ENCODE data around the gene SNAP29.
"Not testable (repeated sequence)": the region's sequence is repeated elsewhere in the genome, so short reads cannot be mapped to it uniquely, and the experiment has no call there.

The SNAP29 gene

DNA sequence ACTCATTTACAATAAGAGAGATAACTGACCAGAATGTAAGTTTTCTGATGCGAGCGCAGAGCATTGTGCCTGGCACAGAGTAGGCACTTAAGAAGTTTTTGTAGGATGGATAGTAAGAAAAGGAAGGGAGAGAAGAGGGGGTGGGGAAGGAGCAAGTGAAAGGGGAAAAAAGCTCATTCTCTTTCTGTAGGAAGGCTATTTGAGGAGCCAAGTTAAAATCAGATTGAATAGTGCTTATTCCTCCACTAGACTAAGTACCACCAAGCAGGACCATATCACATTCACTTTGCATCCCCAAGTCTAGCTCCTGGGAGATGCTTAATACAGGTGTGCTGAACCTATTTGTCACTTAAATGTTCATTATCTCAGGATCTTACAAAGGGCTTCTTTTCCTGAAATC is 44.3 kb downstream of the SNAP29 start:
- no peak for DNase-seq

DNA sequence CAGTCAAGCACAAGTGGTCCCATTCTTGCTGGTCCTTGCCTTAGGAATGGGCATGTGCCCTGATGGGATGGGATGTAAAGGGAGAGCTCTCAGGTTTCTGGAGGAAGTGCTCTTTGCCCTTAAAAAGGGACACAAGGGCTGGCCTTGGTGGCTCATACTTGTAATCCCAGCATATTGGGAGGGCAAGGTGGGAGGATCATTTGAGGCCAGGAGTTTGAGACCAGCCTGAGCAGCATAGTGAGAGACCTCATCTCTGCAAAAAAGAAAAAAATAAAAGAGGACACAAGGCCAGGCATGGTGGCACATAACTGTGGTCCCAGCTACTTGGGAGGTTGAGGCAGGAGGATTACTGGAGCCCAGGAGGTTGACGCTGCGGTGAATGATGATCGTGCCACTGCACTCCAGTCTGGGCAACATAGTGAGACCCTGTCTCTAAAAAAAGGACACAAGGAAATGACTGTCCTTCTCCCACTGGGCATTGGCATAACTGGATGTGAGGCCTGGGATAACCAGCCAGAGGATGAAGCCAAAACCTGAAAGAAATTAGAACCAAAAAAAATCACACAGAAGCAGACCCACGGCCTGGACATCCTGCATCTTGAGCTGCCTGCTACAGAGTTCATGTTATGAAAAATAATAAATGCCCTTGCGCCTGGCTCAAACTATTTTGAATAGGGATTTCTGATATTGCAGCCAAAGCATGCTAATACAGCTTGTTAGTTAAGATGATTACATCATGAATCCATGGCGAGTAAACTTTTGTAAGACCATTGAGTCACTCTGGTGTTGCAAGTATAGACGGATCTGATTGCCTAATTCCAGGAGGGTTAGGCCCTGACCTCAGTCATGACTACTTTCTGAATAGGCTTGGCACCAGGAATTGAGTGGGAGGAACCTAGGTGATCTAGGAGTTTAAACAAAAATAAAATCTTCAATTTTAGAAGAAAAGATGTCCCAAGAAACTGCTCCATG is 45.5 kb downstream of the SNAP29 start:
- DNase-seq, result no peak

DNA sequence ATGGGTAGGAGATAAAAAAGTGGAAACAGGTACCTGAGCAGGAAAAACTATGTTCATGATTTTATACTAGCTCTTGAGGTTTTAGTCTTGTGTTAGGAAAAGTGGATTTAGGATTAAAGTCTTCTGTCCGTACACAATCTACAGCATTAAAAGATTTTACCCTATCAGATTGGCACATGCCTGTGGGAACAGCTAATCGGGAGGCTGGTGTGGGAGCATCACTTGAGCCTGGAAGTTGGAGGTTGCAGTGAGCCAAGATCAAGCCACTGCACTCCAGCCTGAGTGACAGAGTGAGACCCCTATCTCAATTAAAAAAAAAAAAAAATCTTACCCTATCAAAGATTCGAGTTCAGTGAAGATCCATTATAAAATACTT is 46.2 kb downstream of the SNAP29 start:
- DNase-seq, result no peak

DNA sequence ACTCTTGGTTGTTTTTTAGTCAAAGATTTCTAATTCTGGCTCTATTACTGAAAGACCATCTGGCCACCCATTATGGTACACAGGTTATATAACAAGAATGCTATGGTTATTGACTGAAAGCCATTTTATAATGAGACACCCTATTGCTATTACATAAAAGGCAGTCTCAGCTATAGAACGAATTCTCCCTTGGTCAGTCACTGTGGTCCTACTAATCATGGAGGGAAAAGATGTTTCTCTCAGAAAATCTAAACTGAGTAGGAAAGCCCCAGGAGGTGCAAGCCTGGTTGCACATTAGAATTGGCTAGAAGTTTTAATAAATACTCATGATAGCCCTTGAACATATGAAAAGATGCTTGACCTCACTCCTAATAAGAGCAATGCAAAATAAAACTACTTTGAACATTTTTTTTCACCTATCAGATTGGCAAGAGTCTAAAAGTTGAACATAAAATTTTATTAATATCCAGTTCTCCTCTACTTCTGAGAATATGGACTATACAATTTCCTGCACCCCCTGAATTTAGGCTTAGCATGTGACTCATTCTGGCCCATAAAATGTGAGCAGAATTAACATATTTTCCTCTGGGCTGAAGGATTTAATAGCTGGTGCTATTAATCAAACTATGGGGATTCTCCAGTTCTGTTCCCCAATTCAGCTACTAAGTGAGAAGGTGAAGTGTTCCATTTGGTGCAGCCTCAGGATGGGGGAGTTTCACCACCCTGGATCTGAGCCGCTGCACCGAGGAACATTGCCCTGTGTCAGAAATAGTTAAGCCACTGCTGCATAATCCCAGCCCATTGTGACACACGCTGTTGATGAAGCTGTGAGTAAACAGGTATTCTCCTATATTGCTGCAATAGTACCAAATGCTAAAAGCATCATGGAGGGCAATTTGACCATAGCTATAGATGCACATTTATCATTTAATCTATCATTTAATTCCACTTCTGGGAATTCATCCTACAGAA is 46.9 kb downstream of the SNAP29 start:
- no peak for DNase-seq

DNA sequence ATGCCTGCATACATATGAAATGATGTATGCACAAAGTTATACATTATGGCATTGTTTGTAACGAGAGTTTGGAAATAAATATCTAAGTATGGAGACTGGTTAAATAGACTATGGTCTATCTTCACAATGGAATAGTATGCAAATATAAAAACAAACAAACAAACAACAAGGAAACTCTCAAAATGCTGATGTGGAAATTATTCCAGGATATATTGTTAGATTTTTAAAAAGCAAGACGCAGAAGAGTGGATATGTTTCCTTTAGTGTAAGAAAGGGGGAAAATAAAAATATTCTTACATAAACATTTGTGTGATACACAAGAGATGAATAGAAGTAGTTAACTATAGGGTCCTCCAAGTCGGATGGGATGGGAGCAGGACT is 47.6 kb downstream of the SNAP29 start:
- no peak for DNase-seq

DNA sequence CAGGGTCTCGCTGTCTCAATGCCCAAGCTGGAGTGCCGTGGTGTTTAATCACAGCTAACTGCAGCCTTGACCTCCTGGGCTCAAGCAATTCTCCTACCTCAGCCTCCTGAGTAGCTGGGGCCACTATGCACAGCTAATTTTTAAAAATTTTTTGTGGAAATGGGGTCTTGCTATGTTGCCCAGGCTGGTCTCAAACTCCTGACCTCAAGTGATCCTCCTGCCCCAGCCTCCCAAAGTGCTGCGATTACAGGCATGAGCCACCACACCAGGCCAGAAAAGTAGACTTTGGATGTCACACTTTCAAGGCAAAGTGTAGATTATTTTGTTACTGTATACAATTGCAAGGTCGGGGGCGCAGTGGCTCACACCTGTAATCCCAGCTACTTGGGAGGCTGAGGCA is 49.9 kb downstream of the SNAP29 start:
- DNase-seq, result not testable (repeated sequence)

DNA sequence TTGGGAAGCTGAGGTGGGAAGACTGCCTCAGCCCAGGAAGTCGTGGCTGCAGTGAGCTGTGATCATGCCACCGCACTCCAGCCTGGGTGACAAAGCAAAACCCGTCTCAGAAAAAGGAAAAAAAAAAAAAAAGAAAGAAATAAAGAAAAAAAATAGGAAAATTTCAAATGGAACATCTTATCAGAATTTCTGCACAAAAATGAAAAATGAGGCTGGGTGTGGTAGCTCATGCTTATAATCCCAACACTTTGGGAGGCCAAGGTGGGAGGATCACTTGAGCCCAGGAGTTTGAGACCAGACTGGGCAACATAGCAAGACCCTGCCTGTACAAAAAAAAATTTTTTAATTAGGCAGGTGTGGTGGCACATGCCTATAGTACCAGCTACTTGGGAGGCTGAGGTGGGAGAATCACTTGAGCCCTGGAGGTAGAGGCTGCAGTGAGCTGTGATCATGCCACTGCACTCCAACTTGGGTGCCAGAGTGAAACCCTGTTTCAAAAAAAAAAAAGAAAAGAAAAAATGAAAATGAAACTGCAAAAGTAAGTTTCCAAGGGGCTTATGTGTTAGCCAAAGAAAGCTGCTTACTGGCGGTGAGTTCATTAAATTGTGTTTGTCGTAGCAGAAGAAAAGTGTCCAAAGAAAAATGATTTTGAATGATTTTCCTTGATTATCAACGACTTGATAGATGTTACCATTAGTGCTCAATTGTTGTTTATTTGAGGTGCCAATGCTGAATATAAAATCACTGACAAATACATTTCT is 50.9 kb downstream of the SNAP29 start:
- no peak for DNase-seq

DNA sequence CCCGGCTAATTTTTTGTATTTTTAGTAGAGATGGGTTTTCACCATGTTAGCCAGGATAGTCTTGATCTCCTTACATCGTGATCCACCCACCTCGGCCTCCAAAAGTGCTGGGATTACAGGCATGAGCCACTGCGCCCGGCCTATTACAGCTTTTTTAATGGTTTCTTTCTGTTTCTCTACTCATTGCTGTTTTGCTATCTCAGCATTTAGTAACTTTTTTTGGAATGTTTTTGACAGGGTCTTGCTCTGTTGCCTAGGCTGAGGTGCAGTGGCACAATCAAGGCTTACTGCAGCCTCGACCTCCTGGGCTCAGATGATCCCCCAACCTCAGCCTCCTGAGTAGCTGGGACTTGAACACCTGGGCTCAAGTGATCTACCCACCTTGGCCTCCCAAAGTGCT is 53.7 kb downstream of the SNAP29 start:
- DNase-seq, result no peak

DNA sequence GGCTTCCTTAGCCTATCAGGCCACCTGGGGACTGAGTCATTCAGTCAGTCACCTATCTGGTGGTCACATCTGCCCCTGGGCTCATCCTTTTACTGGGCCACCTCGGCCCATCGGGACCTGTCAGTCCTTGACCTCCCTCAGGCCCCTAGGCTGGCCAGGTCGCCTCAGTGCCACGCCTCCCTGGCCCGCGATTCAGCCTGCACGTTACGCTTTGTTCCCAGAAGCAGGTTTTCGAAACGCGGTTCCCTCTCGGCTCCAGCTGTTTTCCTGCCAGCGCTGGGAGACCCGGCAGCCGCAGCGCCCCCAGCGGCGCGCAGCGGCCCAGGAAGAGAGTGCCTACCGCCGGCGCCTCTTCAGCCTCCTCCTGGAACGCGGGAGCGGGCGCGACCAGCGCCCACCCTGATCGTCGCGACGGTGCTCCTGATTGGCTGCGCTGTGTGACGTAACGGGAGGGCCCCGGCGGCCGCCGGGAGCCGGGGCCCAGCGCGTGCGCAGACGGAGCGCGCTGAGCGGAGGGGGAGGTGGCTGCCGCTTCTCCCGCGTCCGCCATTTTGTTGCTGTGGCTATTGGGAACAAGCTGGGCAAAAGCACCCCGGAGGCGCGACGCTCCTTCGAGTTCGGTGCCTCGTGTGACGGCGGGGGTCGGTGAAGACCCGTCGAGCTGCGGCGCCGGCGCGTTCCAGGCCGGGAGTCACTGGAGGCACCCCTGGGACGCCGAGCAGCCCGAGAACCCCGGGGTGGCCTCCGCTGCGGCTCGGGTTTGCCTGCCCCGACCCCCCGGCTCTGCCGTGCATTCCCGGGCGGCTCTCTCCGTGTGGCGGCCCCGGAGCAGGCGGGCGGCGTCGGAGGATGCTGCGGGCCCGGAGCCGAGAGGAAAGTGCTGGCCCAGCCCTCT is 58.4 kb downstream of the SNAP29 start, which contains the start of gene CRKL:
Gene CRKL, plus strand, starts transcription at position 492 of the 895 bp plus-strand sequence. CDS start 528 bp downstream, outside the sequence.
- DNase-seq, result peak; percentile 94

DNA sequence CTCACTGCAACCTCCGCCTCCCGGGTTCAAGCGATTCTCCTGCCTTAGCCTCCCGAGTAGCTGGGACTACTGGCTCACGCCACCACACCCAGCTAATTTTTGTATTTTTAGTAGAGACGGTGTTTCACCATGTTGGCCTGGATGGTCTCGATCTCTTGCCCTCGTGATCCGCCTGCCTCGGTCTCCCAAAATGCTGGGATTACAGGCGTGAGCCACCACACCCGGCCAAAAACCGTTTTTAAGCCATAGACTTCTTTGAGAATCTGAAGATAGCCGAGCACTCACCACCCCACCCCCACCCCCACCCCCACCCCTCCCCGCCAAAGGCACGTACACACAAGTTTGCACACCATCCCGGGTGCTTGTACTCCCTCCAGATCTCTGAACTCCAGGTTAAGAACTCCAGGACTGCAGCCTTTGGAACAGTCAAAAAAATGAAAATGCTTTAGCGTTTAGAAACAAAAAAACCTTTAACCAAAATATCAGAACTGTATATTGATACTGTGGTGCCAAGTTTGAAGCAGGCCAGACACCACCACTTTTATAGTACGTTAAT is 59.9 kb downstream of the SNAP29 start:
- DNase-seq, result no peak

DNA sequence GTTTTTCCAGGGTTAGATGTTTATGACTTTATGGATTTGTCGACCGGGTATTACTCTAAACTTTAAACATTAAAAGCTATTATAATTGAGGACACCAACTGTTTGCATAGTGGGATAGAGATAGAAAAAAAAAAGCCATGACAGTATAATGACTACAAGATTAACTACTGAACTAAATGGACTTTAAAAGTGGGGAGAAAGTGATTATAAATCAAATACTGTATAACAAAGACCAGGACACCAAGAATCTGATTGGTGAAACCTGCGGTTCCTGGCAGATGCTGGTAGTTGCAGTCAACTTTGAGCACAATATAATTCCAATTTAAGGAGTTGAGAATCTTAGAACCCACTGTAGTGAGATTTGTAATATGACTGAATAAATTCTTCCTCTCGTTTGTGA is 60.9 kb downstream of the SNAP29 start:
- DNase-seq, result no peak

DNA sequence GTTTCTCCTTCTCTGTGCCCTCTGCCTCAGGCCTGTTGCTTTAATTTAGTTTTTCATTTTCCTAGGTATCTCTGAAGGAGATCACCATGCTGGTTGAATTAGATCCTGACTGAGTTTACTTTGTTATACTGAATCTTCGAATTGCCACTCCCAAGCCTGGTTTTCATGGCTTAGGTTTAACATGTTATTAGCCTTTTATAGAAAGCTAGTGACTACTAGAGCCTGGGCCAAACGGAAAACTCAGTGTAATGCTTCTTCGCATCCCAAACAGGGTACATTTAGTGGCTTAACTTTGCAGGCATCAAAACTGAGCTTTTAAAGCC is 62.0 kb downstream of the SNAP29 start:
- DNase-seq, result no peak

DNA sequence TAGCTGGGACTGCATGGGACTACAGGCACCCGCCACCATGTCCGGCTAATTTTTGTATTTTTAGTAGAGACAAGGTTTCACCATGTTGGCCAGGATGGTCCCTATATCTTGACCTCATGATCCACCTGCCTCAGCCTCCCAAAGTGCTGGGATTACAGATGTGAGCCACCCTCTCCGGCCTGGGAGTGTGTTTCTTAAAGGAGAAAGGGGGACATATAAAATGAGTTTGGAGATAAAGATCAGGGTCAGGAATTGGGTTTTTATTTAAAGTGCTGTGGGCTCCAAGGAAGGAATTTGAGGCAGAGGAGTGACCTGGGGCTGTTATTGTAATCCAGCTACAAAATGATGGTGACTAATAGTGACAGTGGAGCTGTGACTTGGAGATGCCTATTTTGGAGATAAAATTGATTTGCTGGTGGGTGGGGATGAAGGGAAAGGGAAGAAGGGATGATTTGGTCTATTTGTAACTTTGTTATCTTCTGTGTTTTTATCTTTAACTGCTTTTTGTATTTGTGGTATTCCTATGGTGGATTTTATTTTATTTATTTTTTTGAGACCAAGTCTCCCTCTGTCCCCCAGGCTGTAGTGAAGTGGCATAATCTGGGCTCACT is 63.4 kb downstream of the SNAP29 start:
- no peak for DNase-seq

DNA sequence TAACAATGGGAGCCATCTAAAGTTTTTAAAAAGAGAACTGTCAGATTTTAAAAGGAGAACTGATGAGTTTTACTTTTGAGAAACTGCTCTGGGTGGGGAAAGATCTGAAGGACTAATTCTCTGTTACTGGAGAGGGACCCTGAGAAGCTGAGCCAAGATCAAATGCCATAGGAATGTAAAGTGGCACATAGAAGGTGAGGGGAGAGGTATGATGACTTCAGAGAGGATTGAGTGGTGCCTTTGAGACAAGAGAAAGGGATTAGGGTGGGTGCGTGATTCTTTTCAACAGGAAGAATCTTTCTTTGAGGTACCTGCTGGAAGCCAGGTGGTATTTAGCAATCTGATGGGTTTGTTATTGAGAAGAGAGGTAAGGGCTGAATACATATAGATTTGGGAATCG is 67.4 kb downstream of the SNAP29 start:
- no peak for DNase-seq

DNA sequence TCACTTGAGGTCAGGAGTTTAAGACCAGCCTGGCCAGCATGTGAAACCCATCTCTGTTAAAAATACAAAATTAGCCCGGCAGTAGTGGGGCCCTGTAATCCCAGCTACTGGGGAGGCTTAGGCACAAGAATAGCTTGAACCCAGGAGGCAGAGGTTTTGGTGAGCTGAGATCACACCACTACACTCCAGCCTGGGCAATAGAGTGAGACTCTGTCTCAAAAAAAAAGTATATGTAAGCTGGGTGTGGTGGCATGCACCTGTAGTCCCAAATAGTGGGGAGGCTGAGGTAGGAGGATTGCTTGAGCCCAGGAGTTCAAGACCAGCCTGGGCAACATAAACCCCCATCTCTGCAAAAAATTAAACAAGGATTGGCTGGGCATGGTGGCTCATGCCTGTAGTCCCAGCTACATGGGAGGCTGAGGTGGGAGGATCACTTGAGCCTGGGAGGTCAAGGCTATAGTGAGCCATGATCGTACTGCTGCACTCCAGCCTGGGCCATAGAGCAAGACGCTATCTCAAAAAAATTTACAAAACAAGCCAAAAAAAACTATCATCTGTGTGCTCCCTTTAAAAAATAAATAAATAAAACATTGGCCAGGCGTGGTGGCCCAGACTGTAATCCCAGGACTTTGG is 69.2 kb downstream of the SNAP29 start:
- no peak for DNase-seq

DNA sequence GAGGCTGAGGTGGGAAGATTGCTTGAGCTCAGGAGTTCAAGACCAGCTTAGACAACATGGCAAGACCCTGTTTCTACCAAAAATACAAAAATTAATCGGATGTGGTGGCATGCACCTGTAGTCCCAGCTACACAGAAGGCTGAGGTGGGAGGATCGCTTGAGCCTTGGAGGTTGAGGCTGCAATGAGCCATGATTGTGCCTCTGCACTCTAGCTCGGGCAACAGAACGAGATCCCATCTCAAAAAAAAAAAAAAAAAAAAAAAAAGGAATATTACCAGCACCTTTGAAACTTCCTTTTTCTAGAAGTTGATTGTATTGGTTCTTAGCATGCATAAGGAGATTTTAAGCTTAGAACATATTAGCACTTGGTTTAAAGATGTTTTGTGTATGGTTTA is 69.8 kb downstream of the SNAP29 start:
- DNase-seq, result no peak

DNA sequence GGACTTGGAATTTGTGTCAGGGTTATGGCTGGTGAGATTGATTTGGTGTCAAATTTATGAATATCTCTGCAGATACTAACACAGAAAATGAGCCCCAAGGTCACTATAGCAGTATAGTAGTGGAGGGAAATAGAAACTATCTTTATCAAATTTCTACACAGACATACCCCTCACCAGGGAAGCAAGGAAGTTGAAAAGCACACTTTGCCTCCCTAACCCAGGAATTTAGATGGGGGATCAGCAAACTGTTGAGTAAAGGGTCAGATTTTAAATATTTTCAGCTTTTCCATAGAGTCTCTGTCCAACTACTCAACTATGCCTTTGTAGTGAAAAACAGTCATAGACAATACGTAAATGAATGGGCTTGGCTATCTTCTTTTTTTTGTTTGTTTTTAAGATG is 71.2 kb downstream of the SNAP29 start:
- no peak for DNase-seq

DNA sequence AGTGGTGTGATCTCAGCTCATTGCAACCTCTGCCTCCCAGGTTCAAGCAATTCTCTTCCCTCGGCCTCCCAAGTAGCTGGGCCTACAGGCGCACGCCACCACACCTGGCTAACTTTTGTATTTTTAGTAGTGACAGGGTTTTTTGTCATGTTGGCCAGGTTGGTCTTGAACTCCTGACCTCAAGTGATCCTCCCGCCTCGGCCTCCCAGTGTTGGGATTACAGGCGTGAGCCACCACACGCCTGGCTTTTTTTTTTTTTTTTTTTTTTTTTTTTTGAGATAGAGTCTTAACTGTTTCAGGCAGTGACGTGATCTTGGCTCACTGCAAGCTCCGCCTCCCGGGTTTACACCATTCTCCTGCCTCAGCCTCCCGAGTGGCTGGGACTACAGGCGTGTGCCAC is 71.6 kb downstream of the SNAP29 start:
- DNase-seq, result not testable (repeated sequence)

DNA sequence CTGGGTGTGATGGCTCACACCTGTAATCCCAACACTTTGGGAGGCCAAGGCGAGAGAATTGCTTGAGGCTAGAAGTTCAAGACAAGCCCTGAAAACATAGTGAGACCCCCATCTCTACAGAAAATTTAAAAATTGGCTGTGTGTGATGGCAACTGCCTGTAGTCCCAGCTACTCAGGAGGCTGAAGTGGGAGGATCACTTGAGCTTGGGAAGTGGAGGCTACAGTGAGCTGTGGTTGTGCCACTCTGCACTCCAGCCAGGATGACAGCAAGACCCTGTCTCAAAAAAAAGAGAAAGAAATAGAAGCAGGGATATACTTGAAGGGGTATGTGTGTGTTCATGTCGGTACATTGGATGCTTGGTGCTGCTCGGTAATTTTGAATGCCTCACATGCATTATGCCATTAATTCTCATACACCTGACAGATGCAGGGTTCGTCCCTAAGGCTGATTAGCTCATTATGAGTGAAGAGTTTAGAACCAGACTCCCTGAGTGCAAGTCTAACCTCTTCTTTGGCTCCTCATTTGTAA is 72.4 kb downstream of the SNAP29 start:
- no peak for DNase-seq

DNA sequence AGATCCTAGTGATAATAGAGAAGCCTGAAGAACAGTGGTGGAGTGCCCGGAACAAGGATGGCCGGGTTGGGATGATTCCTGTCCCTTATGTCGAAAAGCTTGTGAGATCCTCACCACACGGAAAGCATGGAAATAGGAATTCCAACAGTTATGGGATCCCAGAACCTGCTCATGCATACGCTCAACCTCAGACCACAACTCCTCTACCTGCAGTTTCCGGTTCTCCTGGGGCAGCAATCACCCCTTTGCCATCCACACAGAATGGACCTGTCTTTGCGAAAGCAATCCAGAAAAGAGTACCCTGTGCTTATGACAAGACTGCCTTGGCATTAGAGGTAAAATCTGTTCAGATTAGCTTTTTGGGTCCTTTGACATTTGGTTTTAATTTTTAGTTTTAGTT is 75.1 kb downstream of the SNAP29 start:
- no peak for DNase-seq

All from activated CD4-positive, CD25-positive, alpha-beta regulatory T cell treated with anti-CD3 and anti-CD28 coated beads, Interleukin-2, amount 50 U/mL, for 72 hours (primary cell).